Lower leg skin (tissue), 4 donors: ENCODE measurements around the gene PROZ. TPM values are rescaled to one million over a fixed set of nuclear protein-coding genes. Genes with fewer than 3 reads are reported as not detected.

Experiments
- DNase-seq, 2 donors: peaks; one replicate each; pipeline ENCODE4 v3.0.0-alpha.2; 2019; ENCODE audit warnings: low spot score in 2 of 2
- H3K4me3 ChIP-seq: fragments of 200-600 bp; sonication (generic); 2 replicates; pipeline ENCODE4 v1.5.1; 2017; ENCODE audit warnings: mild to moderate bottlenecking, low read depth; ENCODE audit not compliant: poor library complexity, severe bottlenecking
- CTCF ChIP-seq, 3 donors: fragments of 450-650 bp; IDR thresholded peaks; one replicate each; pipeline ENCODE4 v1.5.1; 2016; ENCODE audit warnings: antibody characterized with exemption in 3 of 3, mild to moderate bottlenecking in 3 of 3, moderate library complexity in 2 of 3
- POLR2A ChIP-seq, 2 donors: fragments of 450-650 bp; IDR thresholded peaks; one replicate each; pipeline ENCODE4 v1.6.1; 2016 to 2017; ENCODE audit warnings: antibody characterized with exemption in 2 of 2, mild to moderate bottlenecking in 1 of 2, moderate library complexity in 1 of 2
- WGBS, 2 donors: methylation state at CpG; one replicate each; pipeline ENCODE4 v1.1.5; 2018; 5-methylcytosine and 5-hydroxymethylcytosine counted together
- intact Hi-C: fragments of 100-400 bp; cut with DNase I; formaldehyde crosslinking; loops from one replicate; pipeline ENCODE4 v1.15.0; 2023; ENCODE audit warnings: low total_unique reads
- total RNA-seq, 4 donors: library from RNA; depleted of rRNA; stranded (reverse); fragments of >200 nt; gene quantifications; one replicate each; pipeline ENCODE4 v1.1.0, GENCODE V29; 2016

Gene PROZ
- total RNA-seq, 4 donors from 2014 or later = not detected

DNA sequence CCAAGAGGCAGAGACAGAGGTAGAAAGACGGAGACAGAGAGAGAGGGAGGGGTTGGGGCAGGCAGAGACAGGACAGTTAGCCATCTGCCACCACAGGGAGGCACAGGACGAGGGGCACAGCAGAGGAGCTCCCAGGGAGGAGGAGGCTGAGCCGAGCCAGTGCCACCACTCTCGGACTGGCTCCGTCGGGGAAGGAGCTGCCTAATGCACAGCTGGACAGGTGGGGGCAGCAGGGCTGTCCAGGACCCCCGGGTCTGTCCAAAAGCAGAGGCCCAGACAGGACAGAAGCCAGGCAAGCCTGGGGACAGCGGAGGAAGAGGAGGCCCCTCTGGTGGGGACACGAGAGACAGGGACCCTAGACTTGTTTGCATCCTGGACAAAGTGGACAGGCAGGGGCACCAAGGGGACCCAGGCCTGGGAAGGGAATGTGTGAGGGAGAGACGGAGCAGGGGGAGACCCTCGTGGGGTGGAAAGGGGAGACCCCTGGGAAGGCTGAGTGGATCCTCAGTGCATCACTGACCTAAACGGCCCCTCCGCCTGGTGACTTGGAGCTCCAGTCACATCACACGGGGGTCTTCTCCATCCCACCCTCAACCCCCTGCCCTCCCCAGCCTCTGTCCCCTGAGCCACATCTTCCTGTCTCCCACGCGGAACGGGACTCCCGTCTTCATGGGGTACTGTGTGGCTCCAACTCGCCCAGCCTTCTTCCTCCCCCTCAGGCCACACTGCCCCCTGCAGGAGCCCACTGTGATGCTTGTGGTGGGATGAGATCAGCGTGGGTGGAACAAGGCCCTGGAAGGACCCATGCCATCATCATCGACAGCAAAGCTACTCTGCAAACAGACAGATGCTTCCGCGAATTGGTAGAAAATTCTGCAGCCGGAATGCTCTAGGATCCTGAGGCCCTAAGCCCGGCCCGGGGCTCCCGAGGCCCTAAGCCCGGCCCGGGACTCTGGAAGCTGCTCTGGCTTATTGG is 34.9 kb upstream of the PROZ start:
- no peak overlapping the region for H3K4me3 ChIP-seq
- DNase-seq = peak in 1 of 2 donors; percentile 82
- WGBS, 2 donors = 76% methylated on average over 29 of the region's 29 CpGs
- intact Hi-C loops = no loop called here
- TF ChIP-seq POLR2A (IDR thresholded peaks at IDR 0.05) (no peak), CTCF (IDR thresholded peaks at IDR 0.05) (no peak)

- intact Hi-C loops = no loop called here
Observed at GRCh38 chr13:113124211-113124970, 34.1 kb upstream of the PROZ start.

DNA sequence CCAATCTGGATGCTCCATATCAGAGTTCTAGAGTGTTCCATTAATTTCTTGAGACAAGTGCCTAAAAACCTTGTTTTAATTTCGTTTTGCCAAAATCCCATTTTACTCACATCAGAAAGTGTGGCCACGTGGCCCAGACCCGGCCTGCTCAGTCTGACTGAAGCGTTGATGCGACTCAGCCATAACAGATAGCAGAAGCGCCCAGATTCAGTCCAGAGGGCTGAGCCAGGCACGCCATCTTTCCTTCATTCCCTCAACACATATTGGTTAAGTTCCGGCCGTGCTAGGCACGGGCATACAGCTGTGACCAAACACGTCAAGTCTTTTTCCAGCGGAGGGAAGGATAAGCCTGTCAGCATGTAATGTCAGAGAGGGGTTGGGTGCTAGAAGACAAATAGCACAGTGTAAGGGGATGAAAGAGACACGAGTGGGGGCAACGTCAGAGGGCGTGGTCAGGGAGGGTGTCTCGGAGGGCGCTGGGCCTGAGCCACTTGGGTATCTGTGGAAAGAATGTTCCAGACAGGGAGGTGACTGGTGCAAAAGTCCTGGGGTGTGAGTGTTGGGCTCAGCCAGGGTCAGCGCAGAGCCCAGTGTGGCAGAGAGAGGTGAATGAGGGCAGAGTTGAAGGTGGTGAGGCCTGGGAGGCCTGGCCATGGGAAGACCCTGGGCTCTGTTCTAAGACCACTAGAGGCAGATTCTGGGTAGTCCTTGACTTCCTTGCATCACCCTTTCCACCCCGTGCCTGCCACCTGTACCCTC is 32.8 kb upstream of the PROZ start:
- DNase-seq = peak in 1 of 2 donors; percentile 76
- 91 to 92% methylated on average over 19 of the region's 19 CpGs for WGBS, 2 donors
- H3K4me3 ChIP-seq = no peak overlapping the region
- intact Hi-C loops = no loop called here
- TF ChIP-seq CTCF (IDR thresholded peaks at IDR 0.05) = no peak
- no peak for TF ChIP-seq POLR2A (IDR thresholded peaks at IDR 0.05)

More at GRCh38 chr13:113124211-113124970, 34.1 kb upstream of the PROZ start:
- DNase-seq = peak in 1 of 2 donors; percentile 72
- no peak for TF ChIP-seq POLR2A (IDR thresholded peaks at IDR 0.05)
- no peak for TF ChIP-seq CTCF (IDR thresholded peaks at IDR 0.05)
- whole genome bisulfite sequencing, 2 donors = 88 to 91% methylated on average over 19 of the region's 19 CpGs
- no peak overlapping the region for H3K4me3 ChIP-seq

DNA sequence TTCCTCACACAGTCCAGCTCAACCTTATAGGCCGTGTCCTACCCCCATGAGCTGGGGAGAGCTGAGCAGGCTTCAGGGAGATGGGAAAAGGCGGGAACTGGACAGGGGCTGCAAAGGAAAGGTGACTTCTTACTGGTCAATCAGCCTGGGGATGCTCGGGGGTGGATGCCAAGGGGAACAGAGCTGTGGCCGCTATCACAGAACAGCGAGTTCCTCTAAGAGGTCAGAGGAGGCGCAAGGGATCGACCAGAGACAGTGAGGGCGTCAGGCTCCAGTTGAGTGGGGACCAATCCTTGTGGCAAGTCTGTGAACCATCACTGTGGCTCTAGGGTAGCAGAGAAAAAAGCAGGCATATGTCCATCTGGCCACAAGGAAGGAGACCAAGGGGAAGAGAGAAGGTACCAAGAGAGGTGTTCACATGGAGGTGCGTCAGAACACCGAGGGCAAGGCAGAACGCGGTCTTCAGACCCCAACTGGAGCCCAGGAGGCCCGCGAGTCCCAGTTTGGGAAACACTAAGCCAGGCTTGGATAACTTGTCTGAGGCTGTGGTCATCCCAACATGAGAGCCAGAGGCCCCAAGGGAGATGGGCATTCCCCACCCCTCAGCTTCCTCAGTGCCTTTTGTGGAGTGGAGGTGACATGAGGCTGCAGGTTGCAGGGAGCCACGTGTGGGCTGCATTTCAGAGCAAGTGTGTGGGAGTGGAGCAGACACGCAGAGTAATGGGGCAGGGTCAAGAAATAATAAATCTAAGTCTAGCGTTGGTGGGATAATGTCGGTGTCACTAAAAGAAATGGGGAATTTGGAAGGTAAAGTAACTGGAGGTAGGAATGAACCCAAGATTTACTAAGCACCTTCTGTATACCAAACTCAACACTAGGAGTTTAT is 31.9 kb upstream of the PROZ start:
- no peak for TF ChIP-seq CTCF (IDR thresholded peaks at IDR 0.05)
- no peak for TF ChIP-seq POLR2A (IDR thresholded peaks at IDR 0.05)
- peak in 1 of 2 donors; percentile 54 for DNase-seq
- WGBS, 2 donors = 92 to 93% methylated on average over 18 of the region's 18 CpGs
- intact Hi-C loops = no loop called here
- no peak overlapping the region for H3K4me3 ChIP-seq

GRCh38 chr13:113129480-113129879 is 29.0 kb upstream of the PROZ start:
- no peak overlapping the region for H3K4me3 ChIP-seq
- intact Hi-C loops = no loop called here
- 77 to 83% methylated on average over 27 of the region's 27 CpGs for WGBS, 2 donors
- peak in 1 of 2 donors; percentile 80 for DNase-seq
- TF ChIP-seq POLR2A (IDR thresholded peaks at IDR 0.05) = no peak
